IMR-90 (cell line): ENCODE results near the gene LRRC4. TPM values are rescaled to one million over a fixed set of nuclear protein-coding genes. Genes with fewer than 3 reads are reported as not detected.

Experiments used
- ATAC-seq: fragments of 200-7000 bp; cut with Tn5 transposase; 2 replicates; pipeline ENCODE4 v1.9.1; 2020; ENCODE audit warnings: low read depth, mild to moderate bottlenecking, moderate library complexity
- BruUV-seq: library from RNA; stranded (reverse); fragments of 400-500 nt; replicated peaks from 2 replicates; lab custom pipeline; 2021; lab: Mats Ljungman, UMichigan
- CTCF ChIA-PET: fragments of 300-600 bp; formaldehyde crosslinking; extraction: SDS; loops from one replicate; lab custom pipeline; 2021; ENCODE audit warnings: antibody characterized with exemption; lab: Yijun Ruan, JAX
- POLR2A ChIA-PET: fragments of 300-600 bp; sonication (Branson Sonifier 250); formaldehyde crosslinking; loops from one replicate; lab custom pipeline; 2022; ENCODE audit warnings: antibody characterized with exemption; ENCODE audit not compliant: unreplicated experiment; lab: Charles Lee
- DNase-seq: peaks from one replicate; pipeline ENCODE4 v3.0.0; 2013
- H2AFZ ChIP-seq: replicated peaks from 2 replicates; pipeline ENCODE3; 2013; ENCODE audit warnings: low read length, mild to moderate bottlenecking; ENCODE audit not compliant: poor library complexity
- H2AK5ac ChIP-seq: 2 replicates; pipeline ENCODE4 v1.6.1; 2013; ENCODE audit warnings: low read depth, low read length, inconsistent platforms
- H2AK9ac ChIP-seq: replicated peaks from 2 replicates; pipeline ENCODE3; 2013; ENCODE audit warnings: mild to moderate bottlenecking, low read depth, low read length, moderate library complexity; ENCODE audit not compliant: poor library complexity
- H2BK120ac ChIP-seq: 2 replicates; pipeline ENCODE4 v1.6.1; 2013; ENCODE audit warnings: low read depth, low read length, inconsistent platforms
- H2BK15ac ChIP-seq: 3 replicates; pipeline ENCODE4 v1.6.1; 2013; ENCODE audit warnings: low read depth, low read length, inconsistent platforms
- H2BK20ac ChIP-seq: 2 replicates; pipeline ENCODE4 v1.6.1; 2013; ENCODE audit warnings: low read depth, mild to moderate bottlenecking, inconsistent platforms, low read length, moderate library complexity
- H2BK5ac ChIP-seq: 2 replicates; pipeline ENCODE4 v1.6.1; 2013; ENCODE audit warnings: mild to moderate bottlenecking, low read depth, low read length, inconsistent platforms; ENCODE audit not compliant: poor library complexity, severe bottlenecking
- H3K14ac ChIP-seq: replicated peaks from 2 replicates; pipeline ENCODE4 v1.6.1; 2013; ENCODE audit warnings: low read depth, low read length, inconsistent platforms
- H3K18ac ChIP-seq: 2 replicates; pipeline ENCODE4 v1.6.1; 2013; ENCODE audit warnings: low read depth, low read length, control low read depth
- H3K23ac ChIP-seq: 2 replicates; pipeline ENCODE4 v1.6.1; 2013; ENCODE audit warnings: low read depth, low read length, inconsistent platforms
- H3K27ac ChIP-seq: 2 replicates; pipeline ENCODE4 v1.5.1; 2013; ENCODE audit warnings: mild to moderate bottlenecking, control low read depth, low read length; ENCODE audit not compliant: insufficient read depth
- H3K27me3 ChIP-seq: 2 replicates; pipeline ENCODE4 v1.6.1; 2013; ENCODE audit warnings: low read length; ENCODE audit not compliant: control insufficient read depth, insufficient read depth
- H3K36me3 ChIP-seq: 2 replicates; pipeline ENCODE4 v1.6.1; 2013; ENCODE audit warnings: low read length, mixed read lengths; ENCODE audit not compliant: control insufficient read depth, insufficient read depth
- H3K4ac ChIP-seq: 2 replicates; pipeline ENCODE4 v1.6.1; 2013; ENCODE audit warnings: low read depth, low read length, inconsistent platforms
- H3K4me1 ChIP-seq: 2 replicates; pipeline ENCODE4 v1.6.1; 2013; ENCODE audit warnings: low read length, mixed read lengths; ENCODE audit not compliant: control insufficient read depth, insufficient read depth
- H3K4me2 ChIP-seq: 2 replicates; pipeline ENCODE4 v1.6.1; 2013; ENCODE audit warnings: low read depth, mild to moderate bottlenecking, control low read depth, low read length, moderate library complexity
- H3K4me3 ChIP-seq: 2 replicates; pipeline ENCODE4 v1.5.1; 2013; ENCODE audit warnings: low read depth, mild to moderate bottlenecking, control low read depth, low read length, moderate library complexity; ENCODE audit not compliant: insufficient read depth
- H3K56ac ChIP-seq: 2 replicates; pipeline ENCODE4 v1.6.1; 2013; ENCODE audit warnings: low read length, inconsistent platforms; ENCODE audit not compliant: insufficient read depth; ENCODE audit errors: extremely low read depth
- H3K79me1 ChIP-seq, 2 experiments: 2 replicates each; pipeline ENCODE4 v1.6.1; 2013; ENCODE audit warnings: low read length in 2 of 2, inconsistent platforms in 1 of 2, low read depth in 1 of 2
- H3K9ac ChIP-seq: 2 replicates; pipeline ENCODE4 v1.6.1; 2013; ENCODE audit warnings: low read depth, low read length, control low read depth
- H3K9me1 ChIP-seq: 2 replicates; pipeline ENCODE4 v1.6.1; 2013; ENCODE audit warnings: low read length, inconsistent platforms; ENCODE audit not compliant: insufficient read depth
- H3K9me3 ChIP-seq: 2 replicates; pipeline ENCODE4 v1.6.1; 2013; ENCODE audit warnings: low read length; ENCODE audit not compliant: control insufficient read depth, insufficient read depth
- H4K20me1 ChIP-seq: 2 replicates; pipeline ENCODE4 v1.6.1; 2013; ENCODE audit warnings: low read length, inconsistent platforms; ENCODE audit not compliant: insufficient read depth
- H4K5ac ChIP-seq: 2 replicates; pipeline ENCODE4 v1.6.1; 2013; ENCODE audit warnings: mild to moderate bottlenecking, low read depth, low read length, control low read depth
- H4K8ac ChIP-seq, 2 experiments: 2 replicates each; pipeline ENCODE4 v1.6.1; 2013; ENCODE audit warnings: low read depth in 2 of 2, low read length in 2 of 2, control low read depth in 1 of 2, inconsistent platforms in 1 of 2
- H4K91ac ChIP-seq: 2 replicates; pipeline ENCODE4 v1.6.1; 2013; ENCODE audit warnings: low read depth, low read length, inconsistent platforms; ENCODE audit not compliant: insufficient read depth
- BHLHE40 ChIP-seq: fragments of 150-350 bp; IDR thresholded peaks from 2 replicates; pipeline ENCODE4 v1.6.1; 2016; ENCODE audit warnings: mild to moderate bottlenecking, low read depth, low read length
- CEBPB ChIP-seq: IDR thresholded peaks from 2 replicates; pipeline ENCODE4 v1.6.1; 2012; ENCODE audit warnings: low read depth, low read length, improper control_type of control experiment
- FOS ChIP-seq: fragments of 150-350 bp; IDR thresholded peaks from 2 replicates; pipeline ENCODE4 v1.6.1; 2016; ENCODE audit warnings: low read depth, low read length
- MAFK ChIP-seq: IDR thresholded peaks from 2 replicates; pipeline ENCODE4 v1.6.1; 2012; ENCODE audit warnings: low read depth, low read length, improper control_type of control experiment
- MAZ ChIP-seq: IDR thresholded peaks from 2 replicates; pipeline ENCODE4 v1.6.1; 2012; ENCODE audit warnings: low read depth, mild to moderate bottlenecking, low read length, improper control_type of control experiment, moderate library complexity, borderline replicate concordance
- NFE2L2 ChIP-seq: fragments of 150-350 bp; IDR thresholded peaks from 2 replicates; pipeline ENCODE4 v1.6.1; 2016; ENCODE audit warnings: low read depth, mild to moderate bottlenecking, low read length
- POLR2A ChIP-seq: IDR thresholded peaks from 2 replicates; pipeline ENCODE4 v1.6.1; 2012; ENCODE audit warnings: mild to moderate bottlenecking, low read depth, low read length
- RAD21 ChIP-seq: IDR thresholded peaks from 2 replicates; pipeline ENCODE4 v1.6.1; 2012; ENCODE audit warnings: low read length, improper control_type of control experiment
- RCOR1 ChIP-seq: IDR thresholded peaks from 2 replicates; pipeline ENCODE4 v1.6.1; 2012; ENCODE audit warnings: mild to moderate bottlenecking, low read length, improper control_type of control experiment; ENCODE audit not compliant: insufficient replicate concordance
- SMC3 ChIP-seq: fragments of 150-350 bp; IDR thresholded peaks from 2 replicates; pipeline ENCODE4 v1.6.1; 2016; ENCODE audit warnings: low read depth, mild to moderate bottlenecking, antibody characterized with exemption, low read length, moderate library complexity
- WGBS, 2 experiments: methylation state at CpG; one replicate each; pipeline versions ENCODE4 v1.1.5 to v1.1.7; 2013; ENCODE audit warnings: missing lambda C conversion rate in 2 of 2; ENCODE audit not compliant: insufficient read length in 1 of 2; ENCODE audit errors: extremely low coverage in 2 of 2; 5-methylcytosine and 5-hydroxymethylcytosine counted together
- dilution Hi-C: fragments of 300-500 bp; cut with HindIII; formaldehyde crosslinking; loops from one replicate; pipeline ENCODE4 v1.14.3; 2018; ENCODE audit warnings: low sequenced_read_pairs; ENCODE audit not compliant: unreplicated experiment
- in situ Hi-C: fragments of 300-500 bp; cut with MboI; formaldehyde crosslinking; loops from 3 replicates; pipeline ENCODE4 v1.14.3; 2019; ENCODE audit warnings: low sequenced_read_pairs, inconsistent platforms, mixed read lengths
- intact Hi-C: fragments of 100-400 bp; cut with micrococcal nuclease; formaldehyde crosslinking; loops from 2 replicates; pipeline ENCODE4 v1.10.0; 2022
- polyA plus RNA-seq, 3 experiments: library from polyadenylated mRNA; depleted of rRNA; stranded (reverse); fragments of >200 nt; gene quantifications; 2 replicates each; pipeline ENCODE4 v1.2.3, GENCODE V29; 2012; ENCODE audit warnings: low replicate concordance in 1 of 3
- total RNA-seq: library from RNA; depleted of rRNA; stranded (reverse); fragments of >200 nt; gene quantifications from 2 replicates; pipeline ENCODE4 v1.2.3, GENCODE V29; 2012
- TF ChIP-seq, protein P1 (sequence below): fragments of 150-350 bp; IDR thresholded peaks from 2 replicates; pipeline ENCODE4 v1.6.1; 2017; ENCODE audit warnings: mild to moderate bottlenecking, antibody characterized with exemption, low read length, low read depth
- TF ChIP-seq, protein P2 (sequence below): conservative IDR thresholded peaks from 2 replicates; pipeline ENCODE4 v1.5.1; 2012; ENCODE audit warnings: mild to moderate bottlenecking, low read depth, low read length, improper control_type of control experiment

The LRRC4 gene
- total and polyA plus RNA-seq, 2 of the 4 experiments (the other 2 are of a cell fraction) = 0.54 to 0.55 TPM

- H4K20me1 ChIP-seq = peaks cover 40% of the 10 kb centered on the region
- intact Hi-C loops (loop anchor here (10.0 kb wide), 1 partner anchor 455 kb away; the partner anchor contains the start of genes ARF5 and GCC1), dilution Hi-C loops (no loop called here)
Measured at GRCh38 chr7:128039544-128039953, 8.3 kb upstream of the LRRC4 start.

More at GRCh38 chr7:128039544-128039953, 8.3 kb upstream of the LRRC4 start:
- no peak overlapping the region for H2AK9ac ChIP-seq
- peaks cover 26 to 48% of the 10 kb centered on the region in 2 experiments for H3K79me1 ChIP-seq
- no peak overlapping the region for H3K18ac ChIP-seq
- H2AK5ac ChIP-seq = no peak overlapping the region
- H3K27ac ChIP-seq = no peak overlapping the region
- ChIA-PET CTCF (no interaction called here), POLR2A (no interaction called here)
- H2BK120ac ChIP-seq = no peak overlapping the region
- no peak overlapping the region for H2AFZ ChIP-seq
- in situ Hi-C loops = no loop called here
- no peak overlapping the region for H3K4me3 ChIP-seq
- no peak overlapping the region for H3K23ac ChIP-seq
- BruUV-seq = no TSS peak
- ATAC-seq = no peak
- H4K91ac ChIP-seq = no peak overlapping the region
- H4K5ac ChIP-seq = no peak overlapping the region
- no peak overlapping the region for H3K4me2 ChIP-seq
- H2BK15ac ChIP-seq = no peak overlapping the region
- DNase-seq = no peak
- TF ChIP-seq RAD21 = no peak
- TF ChIP-seq FOS = no peak
- no peak for TF ChIP-seq SMC3
- TF ChIP-seq BHLHE40 = no peak
- TF ChIP-seq NFE2L2 = no peak
- TF ChIP-seq POLR2A = no peak
- TF ChIP-seq MAFK = no peak
- TF ChIP-seq MAZ = no peak
- TF ChIP-seq, protein P1, sequence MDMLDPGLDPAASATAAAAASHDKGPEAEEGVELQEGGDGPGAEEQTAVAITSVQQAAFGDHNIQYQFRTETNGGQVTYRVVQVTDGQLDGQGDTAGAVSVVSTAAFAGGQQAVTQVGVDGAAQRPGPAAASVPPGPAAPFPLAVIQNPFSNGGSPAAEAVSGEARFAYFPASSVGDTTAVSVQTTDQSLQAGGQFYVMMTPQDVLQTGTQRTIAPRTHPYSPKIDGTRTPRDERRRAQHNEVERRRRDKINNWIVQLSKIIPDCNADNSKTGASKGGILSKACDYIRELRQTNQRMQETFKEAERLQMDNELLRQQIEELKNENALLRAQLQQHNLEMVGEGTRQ = no peak
- TF ChIP-seq, protein P2, sequence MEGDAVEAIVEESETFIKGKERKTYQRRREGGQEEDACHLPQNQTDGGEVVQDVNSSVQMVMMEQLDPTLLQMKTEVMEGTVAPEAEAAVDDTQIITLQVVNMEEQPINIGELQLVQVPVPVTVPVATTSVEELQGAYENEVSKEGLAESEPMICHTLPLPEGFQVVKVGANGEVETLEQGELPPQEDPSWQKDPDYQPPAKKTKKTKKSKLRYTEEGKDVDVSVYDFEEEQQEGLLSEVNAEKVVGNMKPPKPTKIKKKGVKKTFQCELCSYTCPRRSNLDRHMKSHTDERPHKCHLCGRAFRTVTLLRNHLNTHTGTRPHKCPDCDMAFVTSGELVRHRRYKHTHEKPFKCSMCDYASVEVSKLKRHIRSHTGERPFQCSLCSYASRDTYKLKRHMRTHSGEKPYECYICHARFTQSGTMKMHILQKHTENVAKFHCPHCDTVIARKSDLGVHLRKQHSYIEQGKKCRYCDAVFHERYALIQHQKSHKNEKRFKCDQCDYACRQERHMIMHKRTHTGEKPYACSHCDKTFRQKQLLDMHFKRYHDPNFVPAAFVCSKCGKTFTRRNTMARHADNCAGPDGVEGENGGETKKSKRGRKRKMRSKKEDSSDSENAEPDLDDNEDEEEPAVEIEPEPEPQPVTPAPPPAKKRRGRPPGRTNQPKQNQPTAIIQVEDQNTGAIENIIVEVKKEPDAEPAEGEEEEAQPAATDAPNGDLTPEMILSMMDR = no peak
- TF ChIP-seq CEBPB = no peak
- no peak for TF ChIP-seq RCOR1
- H4K8ac ChIP-seq = no peak overlapping the region
- H2BK5ac ChIP-seq = no peak overlapping the region
- H3K9me3 ChIP-seq = no peaks in the 10 kb centered on the region
- H2BK20ac ChIP-seq = no peak overlapping the region
- WGBS, 2 experiments = no CpG with 5 or more reads among the region's 4 CpGs
- no peak overlapping the region for H3K9ac ChIP-seq
- H3K14ac ChIP-seq = no peak overlapping the region
- no peaks in the 10 kb centered on the region for H3K27me3 ChIP-seq
- H3K9me1 ChIP-seq = peaks cover 17% of the 10 kb centered on the region; the same call in 1 of the 2 replicates
- H3K56ac ChIP-seq = no peak overlapping the region
- H3K4ac ChIP-seq = no peak overlapping the region
- H3K4me1 ChIP-seq = 0 out of 2 replicates have a peak, but pooled peaks cover 2% of the 10 kb centered on the region
- peaks cover 9% of the 10 kb centered on the region for H3K36me3 ChIP-seq
